Bronchial epithelial cell (primary cell): ENCODE results near the gene C14orf180. TPM values are rescaled to one million over a fixed set of nuclear protein-coding genes. Genes with fewer than 3 reads are reported as not detected.

ENCODE experiments used
- DNase-seq: peaks from one replicate; pipeline ENCODE4 v3.0.0-alpha.2; 2010; ENCODE audit warnings: low read depth
- FAIRE-seq: peaks from 2 replicates; lab custom pipeline; 2011; peaks lifted over from hg19 to GRCh38; lab: Jason Lieb, UNC
- H3K27me3 ChIP-seq: 2 replicates; pipeline ENCODE4 v1.5.1; 2011; ENCODE audit warnings: low read length; ENCODE audit not compliant: control insufficient read depth, insufficient read depth
- H3K36me3 ChIP-seq: 2 replicates; pipeline ENCODE4 v1.5.1; 2011; ENCODE audit warnings: low read length; ENCODE audit not compliant: control insufficient read depth, insufficient read depth
- H3K4me3 ChIP-seq: 2 replicates; pipeline ENCODE4 v1.5.1; 2011; ENCODE audit warnings: mild to moderate bottlenecking, low read depth, low read length, control low read depth
- total RNA-seq: library from RNA; depleted of rRNA; stranded (reverse); fragments of >200 nt; gene quantifications from 2 replicates; pipeline ENCODE4 v1.2.1, GENCODE V29; 2014
- TF ChIP-seq, protein P1 (sequence below): IDR thresholded peaks from 2 replicates; pipeline ENCODE4 v1.5.1; 2011; ENCODE audit warnings: mild to moderate bottlenecking, moderate library complexity, low read length, control low read depth, inconsistent platforms; ENCODE audit not compliant: insufficient read depth, severe bottlenecking

Gene C14orf180
- total RNA-seq, 1 donor from 2014 or later, result not detected

DNA sequence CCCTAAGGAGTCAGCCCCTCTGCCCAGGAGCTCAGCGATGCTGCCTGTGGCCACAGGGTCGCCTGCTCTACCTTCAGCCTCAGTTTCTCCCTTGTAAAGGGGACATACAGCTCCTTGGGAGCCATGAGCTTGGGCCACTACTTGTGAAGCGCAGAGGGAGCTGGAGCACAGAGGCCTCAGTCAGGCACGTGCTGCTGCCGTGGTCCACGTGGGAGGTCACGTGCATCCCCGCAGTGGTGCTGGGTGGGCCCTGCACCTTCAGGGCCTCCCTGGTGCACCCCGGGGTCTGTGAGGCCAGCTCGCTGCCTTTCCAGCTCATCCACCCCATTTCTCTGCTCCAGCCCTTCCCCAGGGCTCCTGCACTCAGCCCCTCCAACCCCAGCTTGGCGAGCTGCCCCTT lies 10.9 kb upstream of the C14orf180 start:
- no peaks in the 10 kb centered on the region for H3K27me3 ChIP-seq
- DNase-seq (no peak), FAIRE-seq (no peak)

DNA sequence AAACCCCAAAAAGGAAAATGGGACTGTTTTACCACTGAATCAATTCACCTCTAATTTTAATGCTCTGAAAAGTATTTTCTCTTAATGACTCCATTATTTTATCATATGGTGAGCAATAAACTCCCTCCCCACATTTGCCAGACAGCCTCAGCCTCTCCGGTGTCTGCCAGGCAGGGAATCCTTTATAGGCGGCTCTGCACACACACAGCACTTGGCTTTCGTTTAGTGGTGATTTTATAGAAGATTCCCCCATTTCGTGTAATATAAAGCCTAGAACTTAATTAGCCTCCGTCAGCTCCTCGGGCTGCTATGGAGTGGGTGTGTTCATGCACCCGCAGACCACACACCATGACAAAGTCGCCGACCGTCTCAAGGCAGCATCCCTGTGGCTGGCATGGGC lies 10.1 kb upstream of the C14orf180 start:
- no peak for DNase-seq
- H3K4me3 ChIP-seq, result no peak overlapping the region
- no peak for FAIRE-seq
- no peaks in the 10 kb centered on the region for H3K36me3 ChIP-seq
- TF ChIP-seq, protein P1, sequence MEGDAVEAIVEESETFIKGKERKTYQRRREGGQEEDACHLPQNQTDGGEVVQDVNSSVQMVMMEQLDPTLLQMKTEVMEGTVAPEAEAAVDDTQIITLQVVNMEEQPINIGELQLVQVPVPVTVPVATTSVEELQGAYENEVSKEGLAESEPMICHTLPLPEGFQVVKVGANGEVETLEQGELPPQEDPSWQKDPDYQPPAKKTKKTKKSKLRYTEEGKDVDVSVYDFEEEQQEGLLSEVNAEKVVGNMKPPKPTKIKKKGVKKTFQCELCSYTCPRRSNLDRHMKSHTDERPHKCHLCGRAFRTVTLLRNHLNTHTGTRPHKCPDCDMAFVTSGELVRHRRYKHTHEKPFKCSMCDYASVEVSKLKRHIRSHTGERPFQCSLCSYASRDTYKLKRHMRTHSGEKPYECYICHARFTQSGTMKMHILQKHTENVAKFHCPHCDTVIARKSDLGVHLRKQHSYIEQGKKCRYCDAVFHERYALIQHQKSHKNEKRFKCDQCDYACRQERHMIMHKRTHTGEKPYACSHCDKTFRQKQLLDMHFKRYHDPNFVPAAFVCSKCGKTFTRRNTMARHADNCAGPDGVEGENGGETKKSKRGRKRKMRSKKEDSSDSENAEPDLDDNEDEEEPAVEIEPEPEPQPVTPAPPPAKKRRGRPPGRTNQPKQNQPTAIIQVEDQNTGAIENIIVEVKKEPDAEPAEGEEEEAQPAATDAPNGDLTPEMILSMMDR, result no peak
- H3K27me3 ChIP-seq, result no peaks in the 10 kb centered on the region

More for the DNA sequence above, 10.9 kb upstream of the C14orf180 start:
- Histone ChIP-seq H3K4me3 (no peak overlapping the region), H3K36me3 (no peaks in the 10 kb centered on the region)
- TF ChIP-seq, protein P1, result no peak

DNA sequence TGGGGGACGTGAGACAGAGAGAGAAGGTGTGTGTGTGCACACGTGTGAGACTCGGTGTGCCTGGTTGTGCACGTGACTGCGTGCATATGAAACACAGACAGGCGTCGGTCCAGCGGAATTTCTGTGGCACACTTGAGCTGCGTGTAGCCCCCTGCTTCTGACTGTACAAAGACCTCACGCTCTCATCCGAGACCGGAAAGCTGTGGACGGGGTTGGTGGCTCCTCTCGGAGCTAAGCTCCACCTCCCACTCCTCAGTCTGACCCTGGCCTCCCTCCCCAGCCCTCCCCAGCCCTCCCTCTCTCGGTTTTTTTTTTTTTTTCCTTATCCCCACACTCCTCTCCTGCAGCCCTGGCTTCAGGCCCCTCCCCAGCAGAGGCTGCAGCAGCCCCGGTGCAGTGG lies 8.3 kb upstream of the C14orf180 start:
- DNase-seq, result no peak
- no peak overlapping the region for H3K4me3 ChIP-seq
- no peaks in the 10 kb centered on the region for H3K27me3 ChIP-seq
- no peaks in the 10 kb centered on the region for H3K36me3 ChIP-seq
- peak; percentile 58 for FAIRE-seq
- TF ChIP-seq, protein P1, result no peak

GRCh38 chr14:104572024-104572626 lies 7.4 kb upstream of the C14orf180 start:
- no peaks in the 10 kb centered on the region for H3K27me3 ChIP-seq
- H3K4me3 ChIP-seq, result no peak overlapping the region
- FAIRE-seq, result no peak
- H3K36me3 ChIP-seq, result no peaks in the 10 kb centered on the region
- TF ChIP-seq, protein P1, result no peak
- DNase-seq, result no peak

DNA sequence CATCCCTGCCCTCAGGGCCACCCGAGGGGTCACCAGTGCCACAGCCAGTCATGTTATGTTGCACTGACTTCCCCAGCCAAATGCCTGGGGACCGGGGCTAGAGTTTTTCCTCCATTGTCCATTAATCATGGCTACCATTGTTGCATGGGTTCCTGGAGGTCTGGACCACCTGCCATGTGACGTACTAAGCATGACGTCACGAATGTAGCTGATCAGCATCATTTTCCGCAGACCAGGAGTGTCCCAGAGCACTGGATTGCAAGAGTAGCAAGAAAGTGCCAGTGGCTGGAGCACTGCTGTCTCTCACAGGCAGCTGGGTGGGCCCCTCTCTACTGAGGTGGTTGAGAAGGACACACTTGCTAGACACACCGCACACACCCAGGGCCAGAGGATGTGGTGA lies 6.9 kb upstream of the C14orf180 start:
- Histone ChIP-seq H3K27me3 (no peaks in the 10 kb centered on the region), H3K36me3 (no peaks in the 10 kb centered on the region), H3K4me3 (no peak overlapping the region)
- DNase-seq, result no peak
- no peak for FAIRE-seq
- TF ChIP-seq, protein P1, result no peak

- DNase-seq (no peak), FAIRE-seq (no peak)
- TF ChIP-seq, protein P1, result no peak
- H3K36me3 ChIP-seq, result no peaks in the 10 kb centered on the region
- H3K27me3 ChIP-seq, result no peaks in the 10 kb centered on the region
- H3K4me3 ChIP-seq, result no peak overlapping the region
Measured at GRCh38 chr14:104573930-104574329, 5.6 kb upstream of the C14orf180 start.
